ENCODE results near the gene AADACL4.

DNA sequence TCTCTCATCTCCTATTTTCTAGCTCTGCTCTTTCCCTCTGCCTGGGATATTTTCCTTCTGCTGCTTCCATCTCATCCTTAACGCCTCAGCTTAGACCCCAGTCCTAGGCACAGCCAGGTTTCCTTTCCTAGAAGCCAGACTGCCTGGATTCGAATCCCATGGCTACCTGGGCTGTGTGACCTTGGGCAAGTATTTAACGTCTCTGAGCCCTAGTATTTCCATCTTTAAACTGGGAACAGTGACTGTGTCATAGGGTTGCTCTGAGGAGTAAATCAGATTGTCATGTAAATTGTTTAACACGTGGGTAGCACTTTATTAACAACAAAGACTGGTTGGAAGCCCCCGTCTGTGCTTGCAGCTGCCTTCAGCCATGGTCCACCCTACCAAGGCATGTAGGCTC, 44.2 kb upstream of the AADACL4 start:
- TF ChIP-seq NFYB (IDR thresholded peaks at IDR 0.05; ENCODE audit: extremely low read depth, insufficient read length) (no peak), SRF (CRISPR knock-in tag; IDR thresholded peaks at IDR 0.05) (no peak), ARID1B (IDR thresholded peaks at IDR 0.05) (no peak), ZNF24 (IDR thresholded peaks at IDR 0.05) (no peak), TCF7 (IDR thresholded peaks at IDR 0.05; ENCODE audit: borderline replicate concordance) (no peak), SETDB1 (IDR thresholded peaks at IDR 0.05; ENCODE audit: low read length) (no peak), ZNF830 (CRISPR knock-in tag; IDR thresholded peaks at IDR 0.05) (no peak), YY1 (IDR thresholded peaks at IDR 0.05; ENCODE audit: borderline replicate concordance in 1 of 3, control insufficient read depth in 1 of 3, extremely low read depth in 1 of 3, insufficient read depth in 3 of 3, insufficient read length in 1 of 3, insufficient replicate concordance in 2 of 3, low read depth in 1 of 3, low read length in 2 of 3) (no peak)
- TF ChIP-seq, protein P1, sequence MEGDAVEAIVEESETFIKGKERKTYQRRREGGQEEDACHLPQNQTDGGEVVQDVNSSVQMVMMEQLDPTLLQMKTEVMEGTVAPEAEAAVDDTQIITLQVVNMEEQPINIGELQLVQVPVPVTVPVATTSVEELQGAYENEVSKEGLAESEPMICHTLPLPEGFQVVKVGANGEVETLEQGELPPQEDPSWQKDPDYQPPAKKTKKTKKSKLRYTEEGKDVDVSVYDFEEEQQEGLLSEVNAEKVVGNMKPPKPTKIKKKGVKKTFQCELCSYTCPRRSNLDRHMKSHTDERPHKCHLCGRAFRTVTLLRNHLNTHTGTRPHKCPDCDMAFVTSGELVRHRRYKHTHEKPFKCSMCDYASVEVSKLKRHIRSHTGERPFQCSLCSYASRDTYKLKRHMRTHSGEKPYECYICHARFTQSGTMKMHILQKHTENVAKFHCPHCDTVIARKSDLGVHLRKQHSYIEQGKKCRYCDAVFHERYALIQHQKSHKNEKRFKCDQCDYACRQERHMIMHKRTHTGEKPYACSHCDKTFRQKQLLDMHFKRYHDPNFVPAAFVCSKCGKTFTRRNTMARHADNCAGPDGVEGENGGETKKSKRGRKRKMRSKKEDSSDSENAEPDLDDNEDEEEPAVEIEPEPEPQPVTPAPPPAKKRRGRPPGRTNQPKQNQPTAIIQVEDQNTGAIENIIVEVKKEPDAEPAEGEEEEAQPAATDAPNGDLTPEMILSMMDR (IDR thresholded peaks at IDR 0.05 in 2 of 3, conservative IDR thresholded peaks at IDR 0.05 in 1 of 3; ENCODE audit: insufficient read depth in 2 of 3, low read depth in 1 of 3, low read length in 3 of 3) = no peak
- TF ChIP-seq, protein P2, sequence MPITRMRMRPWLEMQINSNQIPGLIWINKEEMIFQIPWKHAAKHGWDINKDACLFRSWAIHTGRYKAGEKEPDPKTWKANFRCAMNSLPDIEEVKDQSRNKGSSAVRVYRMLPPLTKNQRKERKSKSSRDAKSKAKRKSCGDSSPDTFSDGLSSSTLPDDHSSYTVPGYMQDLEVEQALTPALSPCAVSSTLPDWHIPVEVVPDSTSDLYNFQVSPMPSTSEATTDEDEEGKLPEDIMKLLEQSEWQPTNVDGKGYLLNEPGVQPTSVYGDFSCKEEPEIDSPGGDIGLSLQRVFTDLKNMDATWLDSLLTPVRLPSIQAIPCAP (CRISPR knock-in tag; IDR thresholded peaks at IDR 0.05; ENCODE audit: borderline replicate concordance) = no peak
- TF ChIP-seq, protein P3, sequence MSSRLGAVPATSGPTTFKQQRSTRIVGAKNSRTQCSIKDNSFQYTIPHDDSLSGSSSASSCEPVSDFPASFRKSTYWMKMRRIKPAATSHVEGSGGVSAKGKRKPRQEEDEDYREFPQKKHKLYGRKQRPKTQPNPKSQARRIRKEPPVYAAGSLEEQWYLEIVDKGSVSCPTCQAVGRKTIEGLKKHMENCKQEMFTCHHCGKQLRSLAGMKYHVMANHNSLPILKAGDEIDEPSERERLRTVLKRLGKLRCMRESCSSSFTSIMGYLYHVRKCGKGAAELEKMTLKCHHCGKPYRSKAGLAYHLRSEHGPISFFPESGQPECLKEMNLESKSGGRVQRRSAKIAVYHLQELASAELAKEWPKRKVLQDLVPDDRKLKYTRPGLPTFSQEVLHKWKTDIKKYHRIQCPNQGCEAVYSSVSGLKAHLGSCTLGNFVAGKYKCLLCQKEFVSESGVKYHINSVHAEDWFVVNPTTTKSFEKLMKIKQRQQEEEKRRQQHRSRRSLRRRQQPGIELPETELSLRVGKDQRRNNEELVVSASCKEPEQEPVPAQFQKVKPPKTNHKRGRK (tag; IDR thresholded peaks at IDR 0.05) = no peak

Data from K562 (cell line).